HG03108 (cell line): Measurements from ENCODE around the gene LIPC.
A peak's percentile ranks its signal among the peaks of the same experiment; 100 is the strongest.

Experiments
- ATAC-seq: cut with Tn5 transposase; IDR thresholded peaks from one replicate; pipeline ENCODE4 v1.9.1; 2021; ENCODE audit warnings: moderate library complexity; ENCODE audit not compliant: unreplicated experiment

LIPC gene

GRCh38 chr15:58512522-58512921, 80.7 kb downstream of the LIPC start:
- ATAC-seq: no peak

GRCh38 chr15:58513008-58513407, 81.2 kb downstream of the LIPC start:
- no peak for ATAC-seq

- ATAC-seq: no peak
Observed at GRCh38 chr15:58513726-58514336, 82.0 kb downstream of the LIPC start.

GRCh38 chr15:58515807-58516206, 84.0 kb downstream of the LIPC start:
- ATAC-seq: no peak

GRCh38 chr15:58517252-58517681, 85.5 kb downstream of the LIPC start:
- no peak for ATAC-seq

- peak; percentile 71 for ATAC-seq
Observed at GRCh38 chr15:58517682-58518525, 86.1 kb downstream of the LIPC start.

GRCh38 chr15:58518626-58519025, 86.8 kb downstream of the LIPC start:
- no peak for ATAC-seq

- ATAC-seq: no peak
Observed at GRCh38 chr15:58519516-58519915, 87.7 kb downstream of the LIPC start.

GRCh38 chr15:58520464-58520863, 88.7 kb downstream of the LIPC start:
- no peak for ATAC-seq

GRCh38 chr15:58520936-58521292, 89.1 kb downstream of the LIPC start:
- no peak for ATAC-seq

- ATAC-seq: no peak
Observed at GRCh38 chr15:58521293-58521991, 89.7 kb downstream of the LIPC start.

- no peak for ATAC-seq
Observed at GRCh38 chr15:58522391-58522790, 90.6 kb downstream of the LIPC start.

GRCh38 chr15:58522865-58523264, 91.1 kb downstream of the LIPC start:
- no peak for ATAC-seq

- ATAC-seq: no peak
Observed at GRCh38 chr15:58523634-58524033, 91.8 kb downstream of the LIPC start.

- no peak for ATAC-seq
Observed at GRCh38 chr15:58524247-58524646, 92.5 kb downstream of the LIPC start.

GRCh38 chr15:58525991-58526421, 94.2 kb downstream of the LIPC start:
- ATAC-seq: no peak

- ATAC-seq: no peak
Observed at GRCh38 chr15:58526647-58527192, 94.9 kb downstream of the LIPC start.

GRCh38 chr15:58527573-58528187, 95.9 kb downstream of the LIPC start:
- ATAC-seq: no peak

GRCh38 chr15:58528188-58528870, 96.5 kb downstream of the LIPC start:
- no peak for ATAC-seq

- no peak for ATAC-seq
Observed at GRCh38 chr15:58529041-58529440, 97.2 kb downstream of the LIPC start.
